CD4-positive, alpha-beta T cell treated with Interleukin-17A for 4 hours (primary cell): Measurements from ENCODE around the gene DLG2.

Source experiments
- DNase-seq: peaks from one replicate; pipeline ENCODE4 v3.0.0-alpha.2; 2020; ENCODE audit warnings: mixed read lengths

The DLG2 gene

GRCh38 chr11:84035645-84036044 is 1591.5 kb downstream of the DLG2 start:
- no peak for DNase-seq

- DNase-seq = no peak
Observed at GRCh38 chr11:84034484-84034883, 1592.7 kb downstream of the DLG2 start.

DNA sequence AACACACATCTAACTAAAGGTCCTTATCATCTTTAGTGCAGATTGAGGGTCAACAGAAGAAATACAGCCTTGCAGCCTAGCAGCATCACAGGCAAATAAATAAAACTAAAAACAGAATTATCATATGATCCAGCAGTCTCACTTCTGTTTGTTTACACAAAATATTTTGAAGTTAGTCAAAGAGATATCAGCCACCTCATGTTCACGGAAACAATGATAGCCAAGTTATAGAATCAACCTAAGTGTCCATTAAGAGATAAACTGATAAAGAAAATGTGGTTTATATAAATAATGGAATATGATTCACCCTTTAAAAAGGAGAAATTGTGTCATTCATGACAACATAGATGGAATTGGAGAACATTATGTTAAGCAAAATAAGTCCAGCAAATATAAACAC is 1602.9 kb downstream of the DLG2 start:
- DNase-seq = no peak

DNA sequence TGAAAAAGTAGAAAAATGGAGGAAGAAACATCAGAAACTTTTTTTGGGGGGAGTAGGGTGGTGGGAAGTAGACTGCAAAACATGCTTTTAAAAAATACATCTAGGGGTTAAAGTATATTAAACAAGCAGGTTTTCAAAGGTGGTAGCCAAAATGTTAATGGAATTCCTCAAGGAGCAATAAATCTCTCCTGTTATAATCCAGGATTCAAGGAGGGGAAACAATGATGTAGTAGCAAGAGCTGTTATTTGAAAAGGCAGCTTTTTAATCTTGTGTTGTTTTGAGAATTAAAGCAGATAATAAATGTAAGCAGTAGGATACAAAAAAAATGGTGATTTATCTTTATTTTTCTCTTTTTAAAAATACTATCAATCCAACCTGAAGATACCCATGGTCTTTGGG is 1604.4 kb downstream of the DLG2 start:
- no peak for DNase-seq

DNA sequence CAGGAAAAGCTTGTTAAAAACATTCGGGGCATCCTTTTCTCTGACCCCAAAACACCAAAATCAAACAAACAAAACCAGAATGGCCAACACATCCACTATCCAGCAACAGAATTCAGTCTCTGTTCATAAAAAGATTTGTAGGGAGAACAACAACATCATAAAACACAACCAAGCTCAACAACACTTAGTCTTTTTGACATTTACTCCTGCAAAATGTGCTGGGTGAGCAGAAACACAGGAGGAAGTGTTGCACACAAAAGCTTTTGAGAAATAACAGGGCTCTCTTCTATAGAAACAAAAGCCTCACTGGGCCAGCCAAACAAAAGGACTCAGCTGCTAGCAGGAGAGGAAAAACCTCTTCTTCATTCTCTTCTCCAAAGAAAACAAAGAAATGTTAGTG is 1604.9 kb downstream of the DLG2 start:
- DNase-seq = no peak

- no peak for DNase-seq
Observed at GRCh38 chr11:84021291-84021690, 1605.9 kb downstream of the DLG2 start.

DNA sequence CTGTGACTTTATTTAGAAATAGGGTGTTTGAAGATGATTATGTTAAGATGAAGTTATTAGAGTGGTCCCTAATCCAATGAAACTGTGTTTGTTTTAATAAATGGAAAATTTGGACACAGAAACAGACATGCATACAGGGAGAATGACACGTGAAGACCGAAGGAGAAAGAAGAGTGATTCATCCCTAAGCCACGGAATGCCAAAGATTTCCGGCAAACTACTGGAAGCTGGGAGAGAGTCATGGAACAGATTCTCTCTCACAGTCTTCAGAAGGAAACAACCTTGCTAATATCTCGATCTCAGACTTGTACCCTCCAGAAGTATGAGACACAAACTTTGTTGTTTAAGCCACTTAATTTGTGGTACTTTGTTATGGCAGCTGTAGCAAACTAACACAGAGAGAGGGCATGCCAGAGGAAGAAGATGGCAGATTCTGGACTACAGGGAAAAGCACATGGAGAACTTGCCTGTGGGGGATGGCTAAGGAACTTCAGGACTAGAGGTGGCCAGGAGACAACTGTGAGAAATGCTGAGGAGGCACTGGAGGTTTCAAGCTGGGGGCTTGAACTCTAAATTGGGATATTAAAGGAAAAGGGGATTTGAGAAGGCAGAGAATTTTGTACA is 1607.5 kb downstream of the DLG2 start:
- no peak for DNase-seq

- no peak for DNase-seq
Observed at GRCh38 chr11:84014539-84014938, 1612.6 kb downstream of the DLG2 start.

DNA sequence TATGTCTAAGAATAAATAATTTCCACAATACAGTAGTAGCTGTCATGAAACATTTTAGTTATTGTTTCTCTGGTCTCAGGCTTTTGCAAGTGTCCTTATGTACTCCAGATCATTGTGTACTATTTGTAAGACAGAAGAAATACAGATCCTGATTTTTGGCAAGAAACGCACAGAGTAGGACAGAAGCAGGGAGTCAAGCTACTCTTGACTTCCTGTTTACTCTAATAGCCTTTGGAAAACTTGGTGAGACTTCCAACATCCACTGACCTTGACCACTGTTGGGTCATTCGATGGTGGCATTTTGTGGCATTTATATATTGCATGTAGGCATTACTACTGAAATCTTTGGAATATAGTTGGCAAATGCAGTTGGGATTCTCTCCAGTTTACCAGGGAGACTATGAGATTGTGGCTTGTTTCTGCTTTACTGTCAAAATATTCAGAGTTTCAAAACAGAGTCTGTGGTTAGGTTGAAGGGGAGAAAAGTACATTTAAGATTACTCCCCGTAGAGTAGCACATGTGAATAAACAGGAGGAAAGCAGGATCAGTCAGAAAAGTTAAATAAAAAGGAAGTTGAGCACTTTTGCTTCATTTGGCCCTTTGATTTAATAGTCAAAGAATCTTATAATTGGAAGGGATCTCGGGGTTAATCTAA is 1614.8 kb downstream of the DLG2 start:
- DNase-seq = no peak

GRCh38 chr11:84003181-84003580 is 1624.0 kb downstream of the DLG2 start:
- DNase-seq = no peak

- no peak for DNase-seq
Observed at GRCh38 chr11:83998921-83999320, 1628.2 kb downstream of the DLG2 start.

GRCh38 chr11:83990160-83990733 is 1636.9 kb downstream of the DLG2 start:
- DNase-seq = no peak

DNA sequence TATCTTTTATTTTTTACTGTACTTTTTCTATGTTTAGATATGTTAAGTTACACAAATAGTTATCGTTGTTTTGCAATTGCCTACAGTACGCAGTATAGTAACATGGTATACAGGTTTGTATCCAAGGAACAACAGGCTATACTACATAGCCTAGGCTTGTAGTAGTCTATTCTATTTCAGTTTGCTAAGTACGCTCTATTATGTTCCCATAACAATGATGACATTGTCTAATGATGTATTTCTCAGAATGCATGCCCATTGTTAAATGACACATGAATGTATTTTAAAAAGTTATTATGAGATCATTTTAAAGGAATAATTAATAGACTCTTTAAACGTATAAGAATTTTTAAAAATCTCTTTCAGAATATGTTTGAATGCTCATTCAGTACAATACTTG is 1644.3 kb downstream of the DLG2 start:
- no peak for DNase-seq

DNA sequence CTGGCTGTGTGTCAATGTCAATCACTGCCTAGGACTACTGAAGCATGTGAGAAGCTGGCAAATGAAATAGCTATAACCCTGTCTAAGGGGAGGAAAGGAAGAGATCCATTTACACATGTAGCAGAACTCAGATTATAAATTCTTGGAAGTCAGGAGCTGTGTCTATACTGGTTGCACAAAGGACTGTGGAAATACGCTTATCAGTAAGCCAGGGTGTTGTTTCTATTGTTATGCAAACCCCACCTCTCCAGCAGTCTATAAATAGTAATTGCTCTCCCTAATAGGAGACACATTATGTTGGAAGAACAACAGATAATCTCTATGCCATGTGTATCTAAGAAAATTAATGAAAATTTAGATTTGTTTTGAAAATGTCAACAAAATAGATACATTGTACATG is 1647.6 kb downstream of the DLG2 start:
- no peak for DNase-seq

- DNase-seq = no peak
Observed at GRCh38 chr11:83978942-83979341, 1648.2 kb downstream of the DLG2 start.

GRCh38 chr11:83976086-83976485 is 1651.1 kb downstream of the DLG2 start:
- DNase-seq = no peak

- no peak for DNase-seq
Observed at GRCh38 chr11:83972536-83972935, 1654.6 kb downstream of the DLG2 start.

DNA sequence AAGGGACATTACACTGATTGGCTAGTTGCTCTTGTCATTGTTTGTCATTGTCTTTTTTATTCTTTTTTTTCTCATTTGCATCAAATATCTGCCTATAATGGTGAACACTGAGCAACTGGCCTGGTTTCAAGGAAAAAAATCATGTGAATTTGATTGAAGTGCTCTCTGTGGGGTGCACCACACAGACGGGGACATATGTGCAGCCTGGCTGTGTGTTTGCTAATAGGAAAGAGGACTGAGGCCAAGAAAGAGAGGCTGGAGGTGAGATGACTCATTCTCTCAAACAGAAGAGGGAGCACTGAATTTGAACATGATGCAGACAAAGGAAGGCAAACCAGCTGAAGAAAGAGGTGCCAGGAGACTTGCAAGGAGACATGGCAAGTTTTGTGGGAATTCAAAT is 1656.1 kb downstream of the DLG2 start:
- DNase-seq = no peak

DNA sequence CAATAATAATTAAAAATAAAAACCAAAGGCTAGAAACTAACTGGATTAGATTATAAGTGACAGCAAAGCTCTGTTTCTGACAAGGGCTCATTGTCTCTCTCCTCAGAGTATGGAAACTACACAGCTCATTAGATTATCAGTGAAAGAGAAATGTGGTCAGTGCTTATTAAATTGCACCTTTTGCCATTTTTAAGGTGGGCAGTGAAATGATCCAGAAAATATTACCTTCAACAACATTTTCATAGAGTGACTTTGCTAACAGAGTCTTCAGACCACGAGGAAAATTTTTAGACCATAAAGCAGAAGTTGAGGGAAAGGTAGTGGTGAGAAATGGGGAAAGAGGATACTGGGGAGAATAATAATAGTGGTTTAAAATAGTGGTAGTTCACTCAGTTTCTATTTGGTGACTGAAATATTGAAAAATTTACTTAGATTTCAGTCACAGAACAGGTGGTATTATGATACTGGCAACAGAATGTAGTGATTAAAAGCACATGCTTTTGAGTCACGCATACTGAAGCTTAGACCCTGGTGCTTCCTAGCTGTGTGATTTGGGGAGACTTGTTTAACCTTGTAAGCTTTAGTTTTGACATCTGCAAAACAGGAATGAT is 1657.0 kb downstream of the DLG2 start:
- DNase-seq = no peak

DNA sequence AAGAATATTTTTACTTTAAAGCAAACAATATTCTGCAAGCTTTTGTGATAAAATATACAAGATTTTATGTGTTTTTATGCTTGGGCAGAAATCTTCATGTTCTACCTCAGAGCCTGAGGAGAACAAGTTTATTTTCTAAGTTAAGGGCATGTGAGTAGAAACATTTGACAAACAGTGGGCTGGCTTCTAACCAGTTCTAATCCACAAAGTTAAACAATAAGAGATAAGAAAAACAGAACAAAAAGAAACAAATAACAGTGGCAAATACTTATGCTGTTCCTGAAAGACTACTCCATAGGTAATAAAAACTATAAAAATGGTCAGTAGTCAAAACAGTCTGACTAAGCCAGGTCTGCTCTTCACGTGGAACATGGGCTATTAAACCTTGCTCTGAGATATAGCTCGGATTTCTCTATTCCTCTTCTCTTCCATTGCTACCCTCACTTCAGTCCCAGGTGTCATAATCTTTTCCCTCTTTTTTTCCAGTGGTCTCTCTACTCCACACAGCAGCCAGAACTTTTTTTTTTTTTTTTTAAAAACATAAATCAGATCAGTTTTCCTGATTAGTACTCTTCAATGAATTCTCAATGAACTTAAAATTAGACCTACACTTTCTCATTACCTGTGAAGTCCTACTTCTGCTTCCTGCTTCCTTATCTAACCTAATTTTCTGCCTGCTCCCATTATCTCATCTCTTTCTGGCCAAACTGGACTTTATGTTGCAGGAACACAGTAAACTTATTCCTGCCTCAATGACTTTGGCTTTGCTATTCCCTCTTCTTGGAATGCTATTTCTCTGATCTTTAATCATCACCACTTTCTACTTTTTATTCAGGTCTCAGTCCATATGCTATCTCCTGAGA is 1669.9 kb downstream of the DLG2 start:
- no peak for DNase-seq

GRCh38 chr11:83956119-83956697 is 1670.9 kb downstream of the DLG2 start:
- no peak for DNase-seq

- DNase-seq = no peak
Observed at GRCh38 chr11:83954780-83955179, 1672.4 kb downstream of the DLG2 start.

DNA sequence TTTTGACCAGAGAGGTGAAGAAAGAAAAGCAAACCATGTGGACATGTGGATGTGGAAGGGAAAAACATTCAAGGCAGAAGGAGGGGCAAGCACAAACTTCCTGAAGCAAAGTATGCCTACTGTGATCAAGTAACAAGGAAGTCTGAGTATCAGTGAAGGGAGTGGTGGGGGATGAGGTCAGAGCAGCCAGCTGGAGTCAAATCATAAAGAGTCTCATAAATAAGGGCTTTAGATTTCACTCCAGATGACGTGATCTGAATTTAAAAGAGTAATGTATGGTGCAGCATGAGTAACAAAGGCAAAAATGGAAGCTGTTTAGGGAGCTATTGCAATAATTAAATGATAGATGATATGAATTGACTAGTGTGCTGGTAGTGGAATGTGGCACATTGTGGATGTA is 1675.6 kb downstream of the DLG2 start:
- no peak for DNase-seq
